ENCODE data around the gene DSCAM.

- TF ChIP-seq, protein P1, sequence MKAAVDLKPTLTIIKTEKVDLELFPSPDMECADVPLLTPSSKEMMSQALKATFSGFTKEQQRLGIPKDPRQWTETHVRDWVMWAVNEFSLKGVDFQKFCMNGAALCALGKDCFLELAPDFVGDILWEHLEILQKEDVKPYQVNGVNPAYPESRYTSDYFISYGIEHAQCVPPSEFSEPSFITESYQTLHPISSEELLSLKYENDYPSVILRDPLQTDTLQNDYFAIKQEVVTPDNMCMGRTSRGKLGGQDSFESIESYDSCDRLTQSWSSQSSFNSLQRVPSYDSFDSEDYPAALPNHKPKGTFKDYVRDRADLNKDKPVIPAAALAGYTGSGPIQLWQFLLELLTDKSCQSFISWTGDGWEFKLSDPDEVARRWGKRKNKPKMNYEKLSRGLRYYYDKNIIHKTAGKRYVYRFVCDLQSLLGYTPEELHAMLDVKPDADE (IDR thresholded peaks at IDR 0.05), result no peak
- no peak for TF ChIP-seq CTCF (conservative IDR thresholded peaks at IDR 0.05; ENCODE audit: low read depth in 2 of 2)
- TF ChIP-seq JUNB (IDR thresholded peaks at IDR 0.05; ENCODE audit: unreplicated experiment), result no peak
- TF ChIP-seq POLR2AphosphoS5 (IDR thresholded peaks at IDR 0.05; ENCODE audit: low read depth), result no peak
- TF ChIP-seq EZH2 (IDR thresholded peaks at IDR 0.05; ENCODE audit: low read depth, unreplicated experiment), result no peak
- no peak for TF ChIP-seq CREB1 (CRISPR knock-in tag; IDR thresholded peaks at IDR 0.05; ENCODE audit: low read depth)
- no peak for TF ChIP-seq EZH2phosphoT487 (IDR thresholded peaks at IDR 0.05; ENCODE audit: unreplicated experiment)
- TF ChIP-seq, protein P2, sequence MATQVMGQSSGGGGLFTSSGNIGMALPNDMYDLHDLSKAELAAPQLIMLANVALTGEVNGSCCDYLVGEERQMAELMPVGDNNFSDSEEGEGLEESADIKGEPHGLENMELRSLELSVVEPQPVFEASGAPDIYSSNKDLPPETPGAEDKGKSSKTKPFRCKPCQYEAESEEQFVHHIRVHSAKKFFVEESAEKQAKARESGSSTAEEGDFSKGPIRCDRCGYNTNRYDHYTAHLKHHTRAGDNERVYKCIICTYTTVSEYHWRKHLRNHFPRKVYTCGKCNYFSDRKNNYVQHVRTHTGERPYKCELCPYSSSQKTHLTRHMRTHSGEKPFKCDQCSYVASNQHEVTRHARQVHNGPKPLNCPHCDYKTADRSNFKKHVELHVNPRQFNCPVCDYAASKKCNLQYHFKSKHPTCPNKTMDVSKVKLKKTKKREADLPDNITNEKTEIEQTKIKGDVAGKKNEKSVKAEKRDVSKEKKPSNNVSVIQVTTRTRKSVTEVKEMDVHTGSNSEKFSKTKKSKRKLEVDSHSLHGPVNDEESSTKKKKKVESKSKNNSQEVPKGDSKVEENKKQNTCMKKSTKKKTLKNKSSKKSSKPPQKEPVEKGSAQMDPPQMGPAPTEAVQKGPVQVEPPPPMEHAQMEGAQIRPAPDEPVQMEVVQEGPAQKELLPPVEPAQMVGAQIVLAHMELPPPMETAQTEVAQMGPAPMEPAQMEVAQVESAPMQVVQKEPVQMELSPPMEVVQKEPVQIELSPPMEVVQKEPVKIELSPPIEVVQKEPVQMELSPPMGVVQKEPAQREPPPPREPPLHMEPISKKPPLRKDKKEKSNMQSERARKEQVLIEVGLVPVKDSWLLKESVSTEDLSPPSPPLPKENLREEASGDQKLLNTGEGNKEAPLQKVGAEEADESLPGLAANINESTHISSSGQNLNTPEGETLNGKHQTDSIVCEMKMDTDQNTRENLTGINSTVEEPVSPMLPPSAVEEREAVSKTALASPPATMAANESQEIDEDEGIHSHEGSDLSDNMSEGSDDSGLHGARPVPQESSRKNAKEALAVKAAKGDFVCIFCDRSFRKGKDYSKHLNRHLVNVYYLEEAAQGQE (IDR thresholded peaks at IDR 0.05; ENCODE audit: unreplicated experiment), result no peak
- TF ChIP-seq STAT1 (IDR thresholded peaks at IDR 0.05; ENCODE audit: unreplicated experiment), result no peak
- no peak for TF ChIP-seq ZNF114 (CRISPR knock-in tag; IDR thresholded peaks at IDR 0.05)
- TF ChIP-seq ZNF331 (CRISPR knock-in tag; IDR thresholded peaks at IDR 0.05; ENCODE audit: low read depth), result no peak
Measured at GRCh38 chr21:40729761-40730425, 117.1 kb downstream of the DSCAM start.

Data from GM23338 (cell line).